ENCODE measurements around the gene OAT. TPM values are rescaled to one million over a fixed set of nuclear protein-coding genes. Genes with fewer than 3 reads are reported as not detected.

The OAT gene
- total RNA-seq, 1 experiment from 2014 or later: 79.8 TPM

DNA sequence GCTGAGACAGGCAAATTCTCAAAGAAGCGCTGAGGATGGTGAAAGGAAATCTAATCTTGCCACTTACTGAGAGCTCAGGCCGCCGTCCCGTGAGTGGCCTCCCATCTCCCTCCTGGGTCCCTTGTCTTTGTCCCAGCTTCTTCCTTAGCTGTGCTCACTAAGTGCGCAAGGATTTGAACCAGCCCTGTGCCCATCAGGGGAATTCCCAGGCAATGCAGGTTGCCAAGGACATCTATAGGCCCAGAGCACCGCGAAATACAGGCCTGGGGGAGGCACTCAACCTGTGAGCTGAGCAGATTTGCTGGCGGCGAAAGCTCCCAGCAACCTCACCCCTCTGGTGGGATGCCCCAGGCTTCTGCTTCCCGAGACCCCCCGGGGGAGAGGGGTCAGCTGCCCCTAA, 64.8 kb downstream of the OAT start:
- H3K79me2 ChIP-seq (ENCODE audit: low read length): no peaks in the 10 kb centered on the region
- intact Hi-C loops (cut with micrococcal nuclease): no loop called here
- DNase-seq (no peak), ATAC-seq (no peak)
- H3K27me3 ChIP-seq (ENCODE audit: low read length): no peaks in the 10 kb centered on the region
- H3K4me1 ChIP-seq (ENCODE audit: insufficient read depth, low read length): no peaks in the 10 kb centered on the region
- H3K36me3 ChIP-seq (ENCODE audit: low read depth, low read length): no peaks in the 10 kb centered on the region
- H3K4me3 ChIP-seq (ENCODE audit: low read length): no peak overlapping the region
- H3K27ac ChIP-seq (ENCODE audit: low read length): no peak overlapping the region
- no peaks in the 10 kb centered on the region for H3F3A ChIP-seq (ENCODE audit: low read length, unreplicated experiment)
- H4K20me1 ChIP-seq (ENCODE audit: low read length): no peaks in the 10 kb centered on the region
- H3K4me2 ChIP-seq (ENCODE audit: low read length): no peak overlapping the region
- CTCF ChIA-PET: no interaction called here
- H3K9ac ChIP-seq (ENCODE audit: low read length): no peak overlapping the region
- H2AFZ ChIP-seq (ENCODE audit: low read length): no peak overlapping the region
- no peak for TF ChIP-seq EZH2 (IDR thresholded peaks at IDR 0.05; ENCODE audit: low read length, unreplicated experiment)
- TF ChIP-seq, protein P1, sequence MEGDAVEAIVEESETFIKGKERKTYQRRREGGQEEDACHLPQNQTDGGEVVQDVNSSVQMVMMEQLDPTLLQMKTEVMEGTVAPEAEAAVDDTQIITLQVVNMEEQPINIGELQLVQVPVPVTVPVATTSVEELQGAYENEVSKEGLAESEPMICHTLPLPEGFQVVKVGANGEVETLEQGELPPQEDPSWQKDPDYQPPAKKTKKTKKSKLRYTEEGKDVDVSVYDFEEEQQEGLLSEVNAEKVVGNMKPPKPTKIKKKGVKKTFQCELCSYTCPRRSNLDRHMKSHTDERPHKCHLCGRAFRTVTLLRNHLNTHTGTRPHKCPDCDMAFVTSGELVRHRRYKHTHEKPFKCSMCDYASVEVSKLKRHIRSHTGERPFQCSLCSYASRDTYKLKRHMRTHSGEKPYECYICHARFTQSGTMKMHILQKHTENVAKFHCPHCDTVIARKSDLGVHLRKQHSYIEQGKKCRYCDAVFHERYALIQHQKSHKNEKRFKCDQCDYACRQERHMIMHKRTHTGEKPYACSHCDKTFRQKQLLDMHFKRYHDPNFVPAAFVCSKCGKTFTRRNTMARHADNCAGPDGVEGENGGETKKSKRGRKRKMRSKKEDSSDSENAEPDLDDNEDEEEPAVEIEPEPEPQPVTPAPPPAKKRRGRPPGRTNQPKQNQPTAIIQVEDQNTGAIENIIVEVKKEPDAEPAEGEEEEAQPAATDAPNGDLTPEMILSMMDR (conservative IDR thresholded peaks at IDR 0.05; ENCODE audit: low read depth, low read length): no peak
- TF ChIP-seq EZH2phosphoT487 (IDR thresholded peaks at IDR 0.05; ENCODE audit: borderline replicate concordance, low read length): no peak
- no TSS peak for BruUV-seq (replicated peaks)
- POLR2A ChIA-PET (ENCODE audit: unreplicated experiment): no interaction called here
- no peaks in the 10 kb centered on the region for H3K9me3 ChIP-seq (ENCODE audit: low read length)
- H3K9me2 ChIP-seq (replicated peaks; ENCODE audit: low read length): no peaks in the 10 kb centered on the region

DNA sequence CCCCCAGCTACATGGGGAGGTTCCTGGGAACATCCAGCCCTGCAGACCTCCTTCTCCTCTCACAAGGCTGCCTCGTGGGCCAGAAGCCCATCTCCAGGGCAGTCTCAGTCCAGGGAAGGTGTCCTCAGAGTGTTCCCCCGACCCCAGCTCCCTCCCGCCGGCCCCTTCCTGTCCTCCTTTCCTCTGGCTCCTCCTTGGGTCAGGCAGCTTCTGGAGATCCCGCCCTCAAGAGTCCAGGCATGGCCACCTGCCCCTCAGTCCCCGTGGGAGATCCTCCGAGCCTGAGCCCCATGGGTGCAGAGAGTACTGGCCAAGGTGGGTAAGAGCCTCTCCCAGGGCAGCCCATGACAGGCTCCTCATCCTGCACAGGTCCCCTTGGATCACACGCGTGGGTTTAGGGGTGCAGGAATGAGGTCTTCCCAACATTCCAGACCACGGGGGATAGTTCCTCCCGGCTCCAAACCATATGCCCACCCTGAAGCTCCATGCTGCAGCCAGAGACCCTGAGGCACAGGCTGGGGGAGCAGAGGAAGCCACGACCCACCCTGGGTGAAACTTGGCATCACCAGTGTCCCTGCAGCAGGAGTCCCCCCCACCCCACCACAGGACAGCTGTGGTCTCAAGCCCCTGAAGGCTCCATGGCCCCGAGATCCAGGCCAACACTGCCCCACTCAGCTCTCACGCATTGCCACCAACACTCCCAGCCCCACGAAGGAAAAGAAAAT, 65.5 kb downstream of the OAT start:
- POLR2A ChIA-PET (ENCODE audit: unreplicated experiment): no interaction called here
- no TSS peak for BruUV-seq (replicated peaks)
- intact Hi-C loops (cut with micrococcal nuclease): no loop called here

More for the DNA sequence above, 65.5 kb downstream of the OAT start:
- Histone ChIP-seq H3K36me3 (ENCODE audit: low read depth, low read length) (no peaks in the 10 kb centered on the region), H3K4me2 (ENCODE audit: low read length) (no peak overlapping the region), H3K9me2 (replicated peaks; ENCODE audit: low read length) (no peaks in the 10 kb centered on the region), H3K9ac (ENCODE audit: low read length) (no peak overlapping the region), H3K27me3 (ENCODE audit: low read length) (no peaks in the 10 kb centered on the region), H4K20me1 (ENCODE audit: low read length) (no peaks in the 10 kb centered on the region), H3K4me3 (ENCODE audit: low read length) (no peak overlapping the region), H3K79me2 (ENCODE audit: low read length) (no peaks in the 10 kb centered on the region), H3K9me3 (ENCODE audit: low read length) (no peaks in the 10 kb centered on the region), H3F3A (ENCODE audit: low read length, unreplicated experiment) (no peaks in the 10 kb centered on the region), H3K4me1 (ENCODE audit: insufficient read depth, low read length) (no peaks in the 10 kb centered on the region), H3K27ac (ENCODE audit: low read length) (no peak overlapping the region), H2AFZ (ENCODE audit: low read length) (no peak overlapping the region)
- no peak for ATAC-seq
- CTCF ChIA-PET: no interaction called here
- no peak for TF ChIP-seq EZH2phosphoT487 (IDR thresholded peaks at IDR 0.05; ENCODE audit: borderline replicate concordance, low read length)
- TF ChIP-seq, protein P1 (conservative IDR thresholded peaks at IDR 0.05; ENCODE audit: low read depth, low read length): no peak
- TF ChIP-seq EZH2 (IDR thresholded peaks at IDR 0.05; ENCODE audit: low read length, unreplicated experiment): no peak
- DNase-seq: no peak

Data from PC-3 (cell line).